ENCODE data around the gene SLC16A12. TPM values are rescaled to one million over a fixed set of nuclear protein-coding genes. Genes with fewer than 3 reads are reported as not detected.

SLC16A12 gene
- total and polyA plus RNA-seq, 2 of the 4 experiments (the other 2 are of a cell fraction) = 1.4 to 1.6 TPM

- H2AK9ac ChIP-seq (replicated peaks; ENCODE audit: low read depth, low read length, poor library complexity) = no peak overlapping the region
- no peaks in the 10 kb centered on the region; a peak in 1 of 4 replicates for H3K79me1 ChIP-seq (ENCODE audit: low read depth in 1 of 2, low read length in 2 of 2)
- no peak overlapping the region for H3K4me3 ChIP-seq (ENCODE audit: insufficient read depth, low read depth, low read length)
- TF ChIP-seq ELK1 (IDR thresholded peaks at IDR 0.05; ENCODE audit: borderline replicate concordance, low read depth, low read length) = no peak
- no peak for TF ChIP-seq BHLHE40 (IDR thresholded peaks at IDR 0.05; ENCODE audit: low read depth, low read length)
- TF ChIP-seq MXI1 (IDR thresholded peaks at IDR 0.05; ENCODE audit: borderline replicate concordance, low read depth, low read length) = no peak
- TF ChIP-seq SMC3 (IDR thresholded peaks at IDR 0.05; ENCODE audit: low read depth, low read length) = no peak
- no peak for TF ChIP-seq RFX5 (IDR thresholded peaks at IDR 0.05; ENCODE audit: low read depth, low read length)
- TF ChIP-seq RCOR1 (IDR thresholded peaks at IDR 0.05; ENCODE audit: insufficient replicate concordance, low read length) = no peak
- TF ChIP-seq CHD1 (IDR thresholded peaks at IDR 0.05; ENCODE audit: low read depth, low read length) = no peak
- no peak for TF ChIP-seq MAZ (IDR thresholded peaks at IDR 0.05; ENCODE audit: borderline replicate concordance, low read depth, low read length)
- 0 out of 3 replicates have a peak overlapping the region, but pooled peaks have one; percentile 2 for H2BK15ac ChIP-seq (ENCODE audit: low read depth, low read length)
- no peak overlapping the region for H2AK5ac ChIP-seq (ENCODE audit: low read depth, low read length)
- no peak overlapping the region for H3K56ac ChIP-seq (ENCODE audit: extremely low read depth, insufficient read depth, low read length)
- POLR2A ChIA-PET (ENCODE audit: unreplicated experiment) = no interaction called here
- no peak overlapping the region for H3K23ac ChIP-seq (ENCODE audit: low read depth, low read length)
- H3K27me3 ChIP-seq (ENCODE audit: control insufficient read depth, insufficient read depth, low read length) = no peaks in the 10 kb centered on the region
- no peaks in the 10 kb centered on the region for H4K20me1 ChIP-seq (ENCODE audit: insufficient read depth, low read length)
- peak overlapping the region in 1 of 2 experiments; percentile 37; a peak in 1 of 4 replicates for H4K8ac ChIP-seq (ENCODE audit: low read depth in 2 of 2, low read length in 2 of 2)
- peaks cover 27% of the 10 kb centered on the region for H3K4me1 ChIP-seq (ENCODE audit: control insufficient read depth, insufficient read depth, low read length)
- peak overlapping the region; percentile 66; the same call in 1 of the 2 replicates for H3K18ac ChIP-seq (ENCODE audit: low read depth, low read length)
- H3K9me1 ChIP-seq (ENCODE audit: insufficient read depth, low read length) = peaks cover 8% of the 10 kb centered on the region
- 0 out of 2 replicates have a peak overlapping the region, but pooled peaks have one; percentile 26 for H3K14ac ChIP-seq (replicated peaks; ENCODE audit: low read depth, low read length)
- H2BK20ac ChIP-seq (ENCODE audit: low read depth, low read length) = no peak overlapping the region; the same call in 1 of the 2 replicates
- no peak overlapping the region for H3K9ac ChIP-seq (ENCODE audit: low read depth, low read length)
- no peak overlapping the region for H2AFZ ChIP-seq (replicated peaks; ENCODE audit: low read length, poor library complexity)
- no peaks in the 10 kb centered on the region for H3K36me3 ChIP-seq (ENCODE audit: control insufficient read depth, insufficient read depth, low read length)
- no peak overlapping the region for H4K91ac ChIP-seq (ENCODE audit: insufficient read depth, low read depth, low read length)
- intact Hi-C loops (cut with micrococcal nuclease) (no loop called here), dilution Hi-C loops (cut with HindIII; ENCODE audit: low sequenced_read_pairs, unreplicated experiment) (no loop called here), in situ Hi-C loops (cut with MboI; ENCODE audit: low sequenced_read_pairs) (no loop called here)
- peak overlapping the region; percentile 38; the same call in 1 of the 2 replicates for H3K4me2 ChIP-seq (ENCODE audit: low read depth, low read length)
- no TSS peak for BruUV-seq (replicated peaks)
- CTCF ChIA-PET = no interaction called here
- DNase-seq (peak; percentile 35), ATAC-seq (ENCODE audit: low read depth) (peak; percentile 13; the same call in 1 of the 2 replicates)
- no CpG with 5 or more reads among the region's 4 CpGs for WGBS, 2 experiments (ENCODE audit: extremely low coverage in 2 of 2, insufficient read length in 1 of 2)
- H3K9me3 ChIP-seq (ENCODE audit: control insufficient read depth, insufficient read depth, low read length) = no peaks in the 10 kb centered on the region
- no peak overlapping the region for H3K27ac ChIP-seq (ENCODE audit: insufficient read depth, low read length)
- peak overlapping the region; percentile 31; the same call in 1 of the 2 replicates for H4K5ac ChIP-seq (ENCODE audit: low read depth, low read length)
- peak overlapping the region; percentile 24; the same call in 1 of the 2 replicates for H2BK120ac ChIP-seq (ENCODE audit: low read depth, low read length)
- H2BK5ac ChIP-seq (ENCODE audit: low read depth, low read length, poor library complexity, severe bottlenecking) = peak overlapping the region; percentile 24
- no peak overlapping the region for H3K4ac ChIP-seq (ENCODE audit: low read depth, low read length)
Measured at GRCh38 chr10:89475591-89475998, 59.8 kb downstream of the SLC16A12 start.

All from IMR-90 (cell line).